GM21360 (cell line): ENCODE measurements around the gene SLCO1B3.
A peak's percentile ranks its signal among the peaks of the same experiment; 100 is the strongest.

Experiments
- ATAC-seq: cut with Tn5 transposase; IDR thresholded peaks from one replicate; pipeline ENCODE4 v1.9.1; 2021; ENCODE audit warnings: mild to moderate bottlenecking, moderate library complexity; ENCODE audit not compliant: unreplicated experiment

The SLCO1B3 gene

DNA sequence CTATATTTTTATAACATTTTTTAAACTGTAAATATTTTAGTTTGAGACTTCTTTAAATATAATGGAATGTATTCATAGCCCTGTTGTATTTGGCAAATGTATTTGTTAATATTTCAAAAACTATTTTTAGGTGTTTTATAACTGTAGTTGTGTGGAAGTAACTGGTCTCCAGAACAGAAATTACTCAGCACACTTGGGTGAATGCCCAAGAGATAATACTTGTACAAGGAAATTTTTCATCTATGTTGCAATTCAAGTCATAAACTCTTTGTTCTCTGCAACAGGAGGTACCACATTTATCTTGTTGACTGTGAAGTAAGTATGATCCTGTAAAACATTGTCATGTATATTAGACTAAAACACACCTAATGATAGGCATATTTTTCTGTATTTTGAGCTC, 72.8 kb downstream of the SLCO1B3 start:
- no peak for ATAC-seq

- ATAC-seq = no peak
Measured at GRCh38 chr12:20885116-20885515, 74.6 kb downstream of the SLCO1B3 start.

DNA sequence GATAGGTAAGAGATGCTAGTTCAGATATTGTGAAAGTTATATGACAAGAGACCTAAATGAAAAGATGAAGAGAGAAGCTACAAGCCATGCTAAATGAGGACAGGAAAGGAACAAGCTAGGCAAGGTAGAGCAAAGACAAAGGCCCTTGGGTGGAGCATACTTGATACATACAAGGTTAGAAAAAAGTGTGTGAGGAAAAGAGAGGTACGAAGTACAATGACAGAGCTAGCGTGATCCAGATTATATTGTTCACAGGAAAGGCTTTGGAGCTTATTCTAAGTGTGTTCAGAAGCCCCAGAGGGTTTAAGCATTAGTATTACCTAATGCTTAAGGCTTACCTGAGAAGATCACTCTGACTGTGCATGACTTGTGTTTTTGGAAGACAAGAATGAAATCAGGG, 75.0 kb downstream of the SLCO1B3 start:
- no peak for ATAC-seq

DNA sequence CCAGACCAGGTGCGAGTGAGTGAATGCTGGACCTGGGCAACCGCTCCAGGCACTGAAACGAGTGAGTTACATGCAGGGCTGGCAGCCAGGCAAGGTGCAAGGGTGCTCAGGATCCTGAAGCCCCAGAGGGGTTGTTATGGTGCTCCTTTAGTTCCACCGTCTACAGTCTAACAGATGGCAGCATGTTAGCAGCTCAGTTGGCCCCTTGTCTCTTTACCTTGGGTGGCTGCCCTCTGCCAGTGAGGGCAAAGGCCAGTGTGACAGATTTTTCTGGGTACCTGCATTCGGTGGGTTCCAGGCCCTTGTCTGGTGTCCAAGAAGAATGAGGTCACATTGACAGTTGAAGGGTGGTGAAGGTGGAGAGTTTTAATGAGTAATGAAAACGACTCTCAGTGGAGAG, 106.8 kb downstream of the SLCO1B3 start:
- ATAC-seq = no peak

DNA sequence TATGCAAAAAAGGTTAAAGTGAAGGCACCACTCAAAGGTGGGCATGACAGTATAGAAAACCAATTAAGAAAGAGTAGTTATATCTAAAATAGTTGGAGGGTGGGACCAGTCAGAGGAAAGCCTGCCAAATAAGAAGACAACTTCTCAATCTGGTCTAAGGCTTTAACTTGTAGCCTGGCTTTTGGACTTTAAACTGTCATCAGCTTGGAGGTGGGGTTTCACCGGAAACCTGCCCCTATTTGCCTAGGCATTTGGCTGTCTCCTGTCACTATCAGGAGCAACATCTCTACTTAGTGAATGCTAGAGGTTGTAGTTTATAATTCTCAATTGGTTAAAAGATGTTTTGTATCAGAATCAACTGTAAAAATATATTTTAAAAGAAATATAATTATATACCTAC, 107.3 kb downstream of the SLCO1B3 start:
- no peak for ATAC-seq

- ATAC-seq = no peak
Measured at GRCh38 chr12:20931894-20932293, 121.4 kb downstream of the SLCO1B3 start.

DNA sequence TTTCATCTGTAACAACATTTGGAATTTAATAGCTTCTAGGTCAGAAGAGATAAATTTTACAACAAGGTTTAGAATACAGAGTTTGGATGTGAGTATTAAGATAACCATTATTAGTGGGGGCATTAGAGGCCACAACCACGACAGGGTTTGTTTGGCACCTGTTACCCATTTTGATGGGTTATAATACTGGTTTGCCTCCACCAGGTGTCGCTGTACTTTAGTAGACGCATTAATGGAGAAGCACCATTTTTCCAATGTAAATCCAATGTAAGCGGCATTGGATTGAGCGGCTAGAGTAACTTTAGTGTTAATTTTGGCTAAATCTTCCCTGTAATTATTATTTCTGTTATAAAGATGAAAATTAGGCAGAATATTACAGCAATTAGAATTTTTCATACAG, 136.2 kb downstream of the SLCO1B3 start:
- ATAC-seq = no peak

GRCh38 chr12:20950248-20950647, 139.7 kb downstream of the SLCO1B3 start:
- peak; percentile 76 for ATAC-seq

DNA sequence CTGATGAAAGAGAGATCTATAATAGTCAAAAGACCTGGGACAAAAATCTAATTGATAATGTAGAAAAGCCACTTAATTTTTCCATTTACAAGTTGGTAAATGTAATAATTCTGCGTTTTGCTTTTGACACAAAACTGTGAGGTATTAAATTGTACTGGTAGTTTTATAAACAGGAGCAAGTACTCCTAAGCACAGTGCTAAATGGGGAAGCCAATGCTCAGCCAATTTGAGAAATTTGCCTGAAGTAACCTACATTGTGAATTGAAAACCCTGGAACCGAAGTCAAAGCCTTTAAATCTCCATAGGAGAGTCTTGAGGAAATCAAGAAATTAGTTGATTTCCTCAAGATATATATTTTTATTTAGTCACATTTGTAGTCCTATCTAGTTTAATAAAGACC, 152.8 kb downstream of the SLCO1B3 start:
- ATAC-seq = no peak

DNA sequence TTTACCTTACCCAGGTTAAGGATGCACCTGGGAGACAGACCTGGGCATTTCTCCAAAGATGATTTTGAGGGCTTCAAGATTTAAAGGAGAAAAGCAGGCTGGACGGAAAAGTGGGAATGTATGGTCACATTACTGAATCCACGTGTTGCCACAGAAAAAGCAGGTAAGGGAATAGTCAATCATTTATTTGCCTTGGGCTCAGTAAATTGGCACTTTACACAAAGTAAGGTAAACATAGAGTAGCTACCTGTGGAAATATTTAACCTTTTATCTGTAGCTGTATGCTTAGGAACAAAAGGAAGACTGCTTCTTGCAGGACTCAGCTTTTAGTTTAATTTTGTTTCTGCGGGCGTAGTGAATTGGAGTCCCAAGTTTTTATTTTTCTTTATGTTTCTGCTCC, 153.3 kb downstream of the SLCO1B3 start:
- no peak for ATAC-seq
